K562 (cell line): ENCODE results near the gene GLMP. TPM values are rescaled to one million over a fixed set of nuclear protein-coding genes. Genes with fewer than 3 reads are reported as not detected.

ENCODE experiments used
- ATAC-seq: fragments of 200-7000 bp; cut with Tn5 transposase; 3 replicates; pipeline ENCODE4 v1.9.1; 2020; ENCODE audit warnings: moderate library complexity
- BruUV-seq: library from RNA; stranded (reverse); fragments of 400-500 nt; replicated peaks from 2 replicates; lab custom pipeline; 2021; lab: Mats Ljungman, UMichigan
- CTCF ChIA-PET: fragments of 300-600 bp; formaldehyde crosslinking; extraction: SDS; loops from one replicate; lab custom pipeline; 2021; ENCODE audit warnings: low intra/inter-chr PET ratio; lab: Yijun Ruan, JAX
- POLR2A ChIA-PET: fragments of 300-600, 350-650 bp; sonication (Branson Sonifier 250); formaldehyde crosslinking; extraction: SDS; loops from one replicate; lab custom pipeline; 2021; ENCODE audit warnings: antibody characterized with exemption, inconsistent platforms; lab: Yijun Ruan, JAX
- DNase-seq, 4 experiments: peaks; one replicate each; pipeline versions ENCODE4 v3.0.0 to v3.0.0-alpha.2; 2011 to 2018; ENCODE audit warnings: low spot score in 3 of 4, mixed read lengths in 3 of 4; ENCODE audit errors: extremely low read depth in 1 of 4
- FAIRE-seq: peaks from 2 replicates; lab custom pipeline; 2011; peaks lifted over from hg19 to GRCh38; lab: Jason Lieb, UNC
- H2AFZ ChIP-seq: 2 replicates; pipeline ENCODE4 v1.6.0; 2011; ENCODE audit warnings: low read depth, low read length, control low read depth, inconsistent platforms
- H3K27ac ChIP-seq: fragments of 200-600 bp; 3 replicates; pipeline ENCODE4 v1.8.0; 2011; ENCODE audit warnings: low read depth, mild to moderate bottlenecking, control low read depth, inconsistent platforms, low read length, moderate library complexity, mixed read lengths; ENCODE audit errors: extremely low read depth
- H3K27me3 ChIP-seq, 2 experiments: fragments of 300-600 bp in 1 of 2; 2 replicates in 1 of 2; 3 replicates in 1 of 2; pipeline versions ENCODE4 v1.6.0 to v1.8.0; 2011; ENCODE audit warnings: inconsistent platforms in 2 of 2, low read length in 2 of 2, mild to moderate bottlenecking in 1 of 2, mixed read lengths in 1 of 2, moderate library complexity in 1 of 2; ENCODE audit not compliant: control insufficient read depth in 2 of 2, insufficient read depth in 2 of 2
- H3K36me3 ChIP-seq: fragments of 300-600 bp; 3 replicates; pipeline ENCODE4 v1.8.0; 2011; ENCODE audit warnings: mild to moderate bottlenecking, low read length, inconsistent platforms; ENCODE audit not compliant: control insufficient read depth, insufficient read depth
- H3K4me1 ChIP-seq, 2 experiments: fragments of 200-600 bp in 1 of 2; replicated peaks in 1 of 2; 2 replicates in 1 of 2; 3 replicates in 1 of 2; pipeline versions ENCODE4 v1.5.1 to v1.8.0; 2011; ENCODE audit warnings: inconsistent platforms in 2 of 2, low read length in 2 of 2, mild to moderate bottlenecking in 1 of 2, mixed read lengths in 1 of 2, moderate library complexity in 1 of 2; ENCODE audit not compliant: control insufficient read depth in 2 of 2, insufficient read depth in 2 of 2
- H3K4me2 ChIP-seq: 2 replicates; pipeline ENCODE4 v1.6.1; 2011; ENCODE audit warnings: low read length, control low read depth, inconsistent platforms, mixed read lengths; ENCODE audit not compliant: insufficient read depth
- H3K4me3 ChIP-seq: fragments of 200-600 bp; sonication (generic), shearing (Covaris generic); 2 replicates; pipeline ENCODE4 v1.5.1; 2016; ENCODE audit warnings: control low read depth, inconsistent platforms
- H3K79me2 ChIP-seq: fragments of 200-600 bp; 3 replicates; pipeline ENCODE4 v1.8.0; 2011; ENCODE audit warnings: low read length, inconsistent platforms; ENCODE audit not compliant: control insufficient read depth, insufficient read depth
- H3K9ac ChIP-seq, 2 experiments: 2 replicates each; pipeline versions ENCODE4 v1.6.0 to v1.6.1; 2011; ENCODE audit warnings: low read depth in 2 of 2, low read length in 2 of 2, control low read depth in 1 of 2, inconsistent platforms in 1 of 2, mild to moderate bottlenecking in 1 of 2, mixed read lengths in 1 of 2; ENCODE audit not compliant: insufficient read depth in 1 of 2
- H3K9me1 ChIP-seq: one replicate; pipeline ENCODE4 v1.6.0; 2011; ENCODE audit warnings: inconsistent platforms, mild to moderate bottlenecking, low read length, moderate library complexity; ENCODE audit not compliant: control insufficient read depth, insufficient read depth
- H3K9me3 ChIP-seq: replicated peaks from 2 replicates; pipeline ENCODE4 v1.5.1; 2011; ENCODE audit warnings: low read depth, low read length, inconsistent platforms; ENCODE audit not compliant: control insufficient read depth, insufficient read depth
- H4K20me1 ChIP-seq: replicated peaks from 2 replicates; pipeline ENCODE4 v1.6.1; 2011; ENCODE audit warnings: low read length, inconsistent platforms, mixed read lengths; ENCODE audit not compliant: control insufficient read depth, insufficient read depth
- BCOR ChIP-seq: fragments of 450-650 bp; IDR thresholded peaks from 2 replicates; pipeline ENCODE4 v1.6.1; 2016
- CBX5 ChIP-seq: IDR thresholded peaks from 2 replicates; pipeline ENCODE4 v1.6.1; 2014; ENCODE audit warnings: low read depth, borderline replicate concordance
- CXXC5 ChIP-seq: fragments of 250-450 bp; sonication (Bioruptor Pico); IDR thresholded peaks from 2 replicates; pipeline ENCODE4 v1.8.0; 2022; ENCODE audit warnings: inconsistent platforms, mild to moderate bottlenecking, moderate library complexity
- ETV1 ChIP-seq: fragments of 450-650 bp; conservative IDR thresholded peaks from 2 replicates; pipeline ENCODE4 v1.6.1; 2016; ENCODE audit warnings: missing genetic modification characterization, control low read depth, low read depth, missing compliant biosample characterization
- FOXK2 ChIP-seq, 2 experiments: fragments of 450-650 bp; IDR thresholded peaks in 1 of 2; conservative IDR thresholded peaks in 1 of 2; 2 replicates each; pipeline ENCODE4 v1.6.1; 2016; ENCODE audit warnings: low read depth in 2 of 2, mild to moderate bottlenecking in 1 of 2
- FOXP1 ChIP-seq: sonication (generic); formaldehyde crosslinking; IDR thresholded peaks from 2 replicates; pipeline ENCODE4 v1.8.0; 2022; ENCODE audit warnings: mild to moderate bottlenecking, missing genetic modification reagents
- HDAC1 ChIP-seq, 2 experiments: fragments of 450-650 bp; IDR thresholded peaks; 2 replicates each; pipeline ENCODE4 v1.6.1; 2016 to 2017; ENCODE audit warnings: inconsistent platforms in 1 of 2, mild to moderate bottlenecking in 1 of 2, moderate library complexity in 1 of 2
- HIVEP1 ChIP-seq: fragments of 250-450 bp; sonication (Bioruptor Pico); IDR thresholded peaks from 2 replicates; pipeline ENCODE4 v1.4.0; 2020; ENCODE audit warnings: mild to moderate bottlenecking
- JUND ChIP-seq, 2 experiments: IDR thresholded peaks; 2 replicates in 1 of 2; 3 replicates in 1 of 2; pipeline ENCODE4 v1.6.1; 2011; ENCODE audit warnings: borderline replicate concordance in 2 of 2, low read depth in 2 of 2, low read length in 2 of 2, improper control_type of control experiment in 1 of 2, missing biosample characterization in 1 of 2, missing genetic modification characterization in 1 of 2, missing genetic modification reagents in 1 of 2
- MXI1 ChIP-seq: IDR thresholded peaks from 2 replicates; pipeline ENCODE4 v1.6.1; 2011; ENCODE audit warnings: low read depth, mild to moderate bottlenecking, improper control_type of control experiment, low read length
- OTX1 ChIP-seq: fragments of 450-650 bp; formaldehyde crosslinking; IDR thresholded peaks from 2 replicates; pipeline ENCODE4 v1.4.0; 2022; ENCODE audit warnings: mild to moderate bottlenecking
- PHTF2 ChIP-seq: fragments of 250-450 bp; sonication (Bioruptor Pico); IDR thresholded peaks from 2 replicates; pipeline ENCODE4 v1.5.0; 2021; ENCODE audit warnings: mild to moderate bottlenecking
- RBM17 ChIP-seq: fragments of 200-400 bp; formaldehyde crosslinking; IDR thresholded peaks from 2 replicates; pipeline ENCODE4 v1.6.1; 2017; ENCODE audit warnings: low read depth, mild to moderate bottlenecking, low read length, borderline replicate concordance
- SLC30A9 ChIP-seq: fragments of 250-450 bp; sonication (Bioruptor Pico); IDR thresholded peaks from 2 replicates; pipeline ENCODE4 v1.8.0; 2022; ENCODE audit warnings: mild to moderate bottlenecking, moderate library complexity
- SRSF1 ChIP-seq: fragments of 200-400 bp; formaldehyde crosslinking; IDR thresholded peaks from 2 replicates; pipeline ENCODE4 v1.6.1; 2017; ENCODE audit warnings: mild to moderate bottlenecking, low read depth, low read length, moderate library complexity
- ZNF184 ChIP-seq: sonication (generic); formaldehyde crosslinking; IDR thresholded peaks from 2 replicates; pipeline ENCODE4 v1.5.0; 2020; ENCODE audit warnings: missing genetic modification reagents
- ZNF282 ChIP-seq: sonication (generic); formaldehyde crosslinking; IDR thresholded peaks from 2 replicates; pipeline ENCODE4 v1.8.1; 2023; ENCODE audit warnings: missing genetic modification reagents
- ZNF785 ChIP-seq: fragments of 250-450 bp; sonication (Bioruptor Pico); IDR thresholded peaks from 2 replicates; pipeline ENCODE4 v1.4.0; 2020; ENCODE audit warnings: mild to moderate bottlenecking
- WGBS: fragments of 100-300 bp; shearing (Covaris generic); methylation state at CpG from one replicate; pipeline ENCODE4 v1.1.6; 2016; ENCODE audit warnings: low coverage, mixed read lengths; ENCODE audit not compliant: insufficient coverage; ENCODE audit errors: missing lambda C conversion rate; 5-methylcytosine and 5-hydroxymethylcytosine counted together
- in situ Hi-C: fragments of 300-500 bp; cut with MboI; formaldehyde crosslinking; loops from 4 replicates; pipeline ENCODE4 v1.15.0; 2018; ENCODE audit warnings: inconsistent platforms, mixed read lengths
- intact Hi-C: fragments of 100-400 bp; cut with micrococcal nuclease; formaldehyde crosslinking; loops from 2 replicates; pipeline ENCODE4 v1.14.2; 2022
- polyA plus RNA-seq, 8 experiments: library from polyadenylated mRNA; depleted of rRNA in 4 of 8; stranded (reverse) in 5 of 8; unstranded in 3 of 8; fragments of >200 nt; fragmentation: Nextera tagmentation in 2 of 8; fragmentation: Illumina TruSeq in 1 of 8; extraction: Ambion mirVana in 2 of 8; extraction: Trizol in 1 of 8; gene quantifications; 2 replicates each; pipeline versions ENCODE4 v1.2.1 to v1.2.3, GENCODE V29; 2011 to 2014; ENCODE audit warnings: inconsistent platforms in 1 of 8, missing spikeins in 1 of 8
- total RNA-seq, 7 experiments: library from RNA; depleted of rRNA in 6 of 7; stranded (reverse); fragments of >200 nt in 6 of 7; fragmentation: Illumina TruSeq in 2 of 7; extraction: Trizol in 2 of 7; gene quantifications; 2 replicates each; pipeline versions ENCODE4 v1.2.1 to v1.2.3, GENCODE V29; 2011 to 2021; ENCODE audit warnings: low replicate concordance in 1 of 7
- TF ChIP-seq, protein P1 (sequence below): fragments of 250-450 bp; sonication (Bioruptor Pico); IDR thresholded peaks from 2 replicates; pipeline ENCODE4 v1.6.1; 2021; ENCODE audit warnings: mild to moderate bottlenecking

The GLMP gene
- total and polyA plus RNA-seq, 9 of the 15 experiments (the other 6 are each of a cell fraction or from before 2014, with no cell fraction given): 8.3 to 28.2 (median 22.4) TPM

DNA sequence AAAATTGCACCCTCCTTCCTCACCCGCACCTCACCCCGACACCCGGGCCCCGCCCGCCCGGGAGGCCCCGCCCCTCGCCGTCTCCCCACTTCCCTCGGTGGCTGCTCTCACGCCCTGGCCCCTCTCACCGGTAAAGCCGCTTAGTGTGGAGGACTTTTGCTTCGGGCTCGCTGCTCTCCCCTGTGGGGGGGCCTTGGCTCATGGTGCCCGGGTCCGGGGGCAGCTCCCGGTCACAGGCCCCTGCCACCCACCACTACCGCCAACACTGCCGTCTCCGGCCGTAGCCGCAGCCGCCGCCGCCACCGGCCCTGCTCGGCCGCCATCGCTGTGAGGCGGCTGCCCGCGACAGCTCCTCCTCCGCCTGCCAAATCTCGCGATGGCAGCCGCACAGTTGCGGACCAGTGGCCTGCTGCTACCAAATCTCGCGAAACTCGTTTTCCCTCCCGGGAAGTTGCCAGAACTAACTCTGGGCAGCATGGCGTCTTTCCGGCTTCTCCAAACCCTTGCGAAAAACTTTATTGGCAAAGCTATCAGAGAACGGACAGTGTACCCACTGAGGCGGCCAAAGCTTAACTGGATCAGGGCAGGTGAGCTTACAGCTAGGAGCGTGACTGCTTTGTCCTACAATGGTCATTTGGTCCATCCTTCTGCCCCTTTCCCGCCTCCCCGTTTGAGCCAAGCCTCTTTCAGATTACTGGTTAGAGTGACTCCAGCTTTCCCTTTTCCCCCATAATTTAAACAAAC lies 12.8 kb downstream of the GLMP start, which contains the start of gene SMG5:
TSS of gene SMG5 (minus strand) at position 347 of the 744 bp plus-strand sequence. CDS start at position 202, 145 bp downstream.
- in situ Hi-C loops: no loop called here
- peak within 1 kb of the TSS; percentile 91 to 97 for H3K9ac ChIP-seq
- no TSS peak for BruUV-seq
- H3K9me3 ChIP-seq: no peaks in the 10 kb centered on the region
- 1% methylated on average over 47 of the region's 50 CpGs for WGBS
- H3K27me3 ChIP-seq: no peaks in the 10 kb centered on the region
- H3K4me3 ChIP-seq: peak within 1 kb of the TSS; percentile 97
- ATAC-seq: peak; percentile 96
- ChIA-PET POLR2A (interaction anchor here (0.6 to 6.3 kb wide), 25 partner anchors 9 to 464 kb away, joined by 3 to 63 read pairs (median 4); partner anchors contain the start of genes GLMP, PAQR6 and PMF1), CTCF (no interaction called here)
- peaks cover 11% of the 10 kb centered on the region; the same call in 1 of the 2 replicates for H4K20me1 ChIP-seq
- peaks cover 52% of the 10 kb centered on the region for H3K79me2 ChIP-seq
- peaks cover 47% of the 10 kb centered on the region for H3K36me3 ChIP-seq
- peak; percentile 91 to 98 (median 92) for DNase-seq
- H3K27ac ChIP-seq: peak within 1 kb of the TSS; percentile 93
- H3K4me1 ChIP-seq: peaks cover 6 to 10% of the 10 kb centered on the region in 2 experiments; a peak in 4 of 5 replicates
- H2AFZ ChIP-seq: peak within 1 kb of the TSS; percentile 97
- H3K4me2 ChIP-seq: peak within 1 kb of the TSS; percentile 100
- intact Hi-C loops: no loop called here
- no peaks in the 10 kb centered on the region for H3K9me1 ChIP-seq
- peak; percentile 99 for FAIRE-seq
- TF ChIP-seq HIVEP1 (CRISPR knock-in tag) (no peak), SRSF1 (no peak), OTX1 (CRISPR knock-in tag) (no peak), CBX5 (no peak), HDAC1 (IDR thresholded peaks at IDR 0.05) (peak in 1 of 2 experiments; percentile 62; a peak in 1 of 4 replicates), ETV1 (tag) (peak; percentile 97), BCOR (no peak), PHTF2 (no peak), RBM17 (no peak), MXI1 (peak; percentile 73), ZNF184 (CRISPR knock-in tag) (no peak), SLC30A9 (CRISPR knock-in tag) (no peak), ZNF282 (no peak), ZNF785 (no peak), FOXK2 (conservative IDR thresholded peaks at IDR 0.05 in 1 of 2, IDR thresholded peaks at IDR 0.05 in 1 of 2; ENCODE audit: low read depth in 2 of 2) (no peak; a peak in 1 of 4 replicates), CXXC5 (CRISPR knock-in tag) (peak; percentile 77), FOXP1 (CRISPR knock-in tag) (no peak), JUND (IDR thresholded peaks at IDR 0.05; ENCODE audit: borderline replicate concordance, low read depth, low read length) (peak; percentile 79; the same call in 1 of the 2 replicates), JUND (tag; IDR thresholded peaks at IDR 0.05; ENCODE audit: borderline replicate concordance, low read depth, low read length) (peak; percentile 55; the same call in 1 of the 3 replicates)
- TF ChIP-seq, protein P1, sequence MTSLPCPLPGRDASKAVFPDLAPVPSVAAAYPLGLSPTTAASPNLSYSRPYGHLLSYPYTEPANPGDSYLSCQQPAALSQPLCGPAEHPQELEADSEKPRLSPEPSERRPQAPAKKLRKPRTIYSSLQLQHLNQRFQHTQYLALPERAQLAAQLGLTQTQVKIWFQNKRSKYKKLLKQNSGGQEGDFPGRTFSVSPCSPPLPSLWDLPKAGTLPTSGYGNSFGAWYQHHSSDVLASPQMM (CRISPR knock-in tag): no peak
